HepG2 (cell line): ENCODE results near the gene PALMD. TPM values are rescaled to one million over a fixed set of nuclear protein-coding genes. Genes with fewer than 3 reads are reported as not detected.
A peak's percentile ranks its signal among the peaks of the same experiment; 100 is the strongest.

ENCODE experiments used
- ARNT ChIP-seq: fragments of 450-650 bp; IDR thresholded peaks from 2 replicates; pipeline ENCODE4 v1.6.1; 2017
- BCL6 ChIP-seq: IDR thresholded peaks from 2 replicates; pipeline ENCODE4 v1.6.1; 2016; ENCODE audit warnings: missing genetic modification reagents, missing compliant biosample characterization
- DMAP1 ChIP-seq: IDR thresholded peaks from 2 replicates; pipeline ENCODE4 v1.6.1; 2016
- ELF4 ChIP-seq: sonication (generic); formaldehyde crosslinking; IDR thresholded peaks from 2 replicates; pipeline ENCODE4 v1.5.0; 2020; ENCODE audit warnings: missing genetic modification reagents, mild to moderate bottlenecking, moderate library complexity, borderline replicate concordance
- FOXC1 ChIP-seq: sonication (generic); formaldehyde crosslinking; IDR thresholded peaks from 2 replicates; pipeline ENCODE4 v1.8.0; 2022; ENCODE audit warnings: mild to moderate bottlenecking, missing genetic modification reagents, borderline replicate concordance
- HHEX ChIP-seq: IDR thresholded peaks from 2 replicates; pipeline ENCODE4 v1.6.1; 2016; ENCODE audit warnings: control low read depth
- HMGXB3 ChIP-seq: sonication (generic); formaldehyde crosslinking; IDR thresholded peaks from 2 replicates; pipeline ENCODE4 v1.4.0; 2020; ENCODE audit warnings: missing genetic modification reagents, borderline replicate concordance
- HNRNPLL ChIP-seq: fragments of 200-400 bp; formaldehyde crosslinking; IDR thresholded peaks from 2 replicates; pipeline ENCODE4 v1.6.1; 2017; ENCODE audit warnings: mild to moderate bottlenecking, low read depth, low read length; ENCODE audit not compliant: poor library complexity, severe bottlenecking
- MTF1 ChIP-seq: sonication (generic); formaldehyde crosslinking; IDR thresholded peaks from 2 replicates; pipeline ENCODE4 v1.5.0; 2020; ENCODE audit warnings: missing genetic modification reagents
- NFKBIZ ChIP-seq: IDR thresholded peaks from 2 replicates; pipeline ENCODE4 v1.6.1; 2018; ENCODE audit warnings: missing genetic modification reagents, missing compliant biosample characterization
- SAFB2 ChIP-seq: sonication (generic); formaldehyde crosslinking; IDR thresholded peaks from 2 replicates; pipeline ENCODE4 v1.5.1; 2020; ENCODE audit warnings: missing genetic modification reagents, low read depth, mild to moderate bottlenecking, borderline replicate concordance
- SPEN ChIP-seq: sonication (generic); formaldehyde crosslinking; IDR thresholded peaks from 2 replicates; pipeline ENCODE4 v1.5.1; 2020; ENCODE audit warnings: low read depth, mild to moderate bottlenecking, missing genetic modification reagents
- TBL1XR1 ChIP-seq: fragments of 150-350 bp; IDR thresholded peaks from 2 replicates; pipeline ENCODE4 v1.6.1; 2014; ENCODE audit warnings: borderline replicate concordance, low read length; ENCODE audit not compliant: partially characterized antibody
- ZBTB20 ChIP-seq: sonication (generic); formaldehyde crosslinking; IDR thresholded peaks from 2 replicates; pipeline ENCODE4 v1.8.1; 2023; ENCODE audit warnings: missing genetic modification reagents, low read depth, mild to moderate bottlenecking, borderline replicate concordance
- ZBTB7B ChIP-seq: sonication (generic); formaldehyde crosslinking; IDR thresholded peaks from 2 replicates; pipeline ENCODE4 v1.4.0; 2020; ENCODE audit warnings: missing genetic modification reagents
- ZC3H4 ChIP-seq: sonication (generic); formaldehyde crosslinking; IDR thresholded peaks from 2 replicates; pipeline ENCODE4 v1.4.0; 2020; ENCODE audit warnings: missing genetic modification reagents, borderline replicate concordance
- ZFP36 ChIP-seq: fragments of 150-350 bp; IDR thresholded peaks from 2 replicates; pipeline ENCODE4 v1.6.1; 2018; ENCODE audit warnings: borderline replicate concordance, low read length, low read depth; ENCODE audit not compliant: partially characterized antibody
- ZNF160 ChIP-seq: sonication (generic); formaldehyde crosslinking; IDR thresholded peaks from 2 replicates; pipeline ENCODE4 v1.8.0; 2022; ENCODE audit warnings: mild to moderate bottlenecking, inconsistent platforms, missing genetic modification reagents
- ZNF350 ChIP-seq: sonication (generic); formaldehyde crosslinking; IDR thresholded peaks from 2 replicates; pipeline ENCODE4 v1.4.0; 2020; ENCODE audit warnings: mild to moderate bottlenecking, low read depth, missing genetic modification reagents, borderline replicate concordance
- ZNF414 ChIP-seq: sonication (generic); formaldehyde crosslinking; IDR thresholded peaks from 2 replicates; pipeline ENCODE4 v1.5.0; 2020; ENCODE audit warnings: missing genetic modification reagents
- ZNF468 ChIP-seq: sonication (generic); formaldehyde crosslinking; IDR thresholded peaks from 2 replicates; pipeline ENCODE4 v1.8.0; 2022; ENCODE audit warnings: mild to moderate bottlenecking, moderate library complexity, missing genetic modification reagents
- ZNF552 ChIP-seq: sonication (generic); formaldehyde crosslinking; IDR thresholded peaks from 2 replicates; pipeline ENCODE4 v1.9.0; 2022; ENCODE audit warnings: missing genetic modification reagents, mild to moderate bottlenecking, borderline replicate concordance
- ZNF615 ChIP-seq: sonication (generic); formaldehyde crosslinking; IDR thresholded peaks from 2 replicates; pipeline ENCODE4 v1.5.0; 2020; ENCODE audit warnings: mild to moderate bottlenecking, missing genetic modification reagents, borderline replicate concordance
- ZNF672 ChIP-seq: sonication (generic); formaldehyde crosslinking; IDR thresholded peaks from 2 replicates; pipeline ENCODE4 v1.8.1; 2022; ENCODE audit warnings: missing genetic modification reagents
- polyA plus RNA-seq, 8 experiments: library from polyadenylated mRNA; depleted of rRNA in 3 of 8; stranded (reverse) in 7 of 8; unstranded in 1 of 8; fragments of >200 nt; fragmentation: Illumina TruSeq in 4 of 8; extraction: Trizol in 4 of 8; gene quantifications; 2 replicates each; pipeline versions ENCODE4 v1.2.1 to v1.2.3, GENCODE V29; 2011 to 2016; ENCODE audit warnings: low read depth in 4 of 8, missing spikeins in 1 of 8, mixed read lengths in 1 of 8; ENCODE audit not compliant: insufficient read depth in 1 of 8
- total RNA-seq, 5 experiments: library from RNA; depleted of rRNA; stranded (reverse); fragments of >200 nt; fragmentation: Illumina TruSeq; extraction: Trizol; gene quantifications; 2 replicates each; pipeline ENCODE4 v1.2.3, GENCODE V29; 2016; ENCODE audit warnings: low read depth in 1 of 5
- TF ChIP-seq, protein P1 (sequence below): sonication (generic); formaldehyde crosslinking; IDR thresholded peaks from 2 replicates; pipeline ENCODE4 v1.8.1; 2023; ENCODE audit warnings: mild to moderate bottlenecking, moderate library complexity, missing genetic modification reagents

PALMD gene
- total and polyA plus RNA-seq, 2 of the 13 experiments (the other 11 are each of a cell fraction or from before 2014, with no cell fraction given), result 5.5 to 31.1 TPM

DNA sequence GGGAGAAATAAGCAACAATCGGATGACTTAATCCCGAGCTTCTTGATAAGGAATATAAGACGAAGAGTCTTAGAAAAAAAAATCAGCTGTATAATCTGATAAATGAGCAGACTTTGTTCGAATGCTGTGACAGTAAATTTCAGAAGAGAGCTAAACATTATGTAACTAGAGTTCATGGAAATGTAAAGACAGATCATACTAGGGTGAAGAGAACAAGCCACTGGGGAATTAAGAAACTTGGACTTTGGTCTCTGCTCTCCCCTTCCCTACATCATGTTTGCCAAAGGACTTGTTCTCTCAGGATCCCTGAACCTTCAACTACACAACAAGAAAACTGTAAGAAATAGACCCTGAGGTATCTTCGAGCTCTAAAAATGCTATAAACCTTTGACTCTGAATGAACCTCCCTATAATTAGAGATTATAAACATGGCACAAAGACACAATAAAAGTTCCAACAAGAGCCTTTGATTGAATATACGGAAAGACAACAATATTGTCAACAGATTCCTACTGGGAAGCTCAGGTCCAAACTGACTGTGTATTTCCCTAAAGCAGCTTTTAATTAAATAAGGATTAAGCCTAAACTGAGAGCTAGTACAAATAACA, 93.0 kb downstream of the PALMD start (continued):
- TF ChIP-seq, protein P1, sequence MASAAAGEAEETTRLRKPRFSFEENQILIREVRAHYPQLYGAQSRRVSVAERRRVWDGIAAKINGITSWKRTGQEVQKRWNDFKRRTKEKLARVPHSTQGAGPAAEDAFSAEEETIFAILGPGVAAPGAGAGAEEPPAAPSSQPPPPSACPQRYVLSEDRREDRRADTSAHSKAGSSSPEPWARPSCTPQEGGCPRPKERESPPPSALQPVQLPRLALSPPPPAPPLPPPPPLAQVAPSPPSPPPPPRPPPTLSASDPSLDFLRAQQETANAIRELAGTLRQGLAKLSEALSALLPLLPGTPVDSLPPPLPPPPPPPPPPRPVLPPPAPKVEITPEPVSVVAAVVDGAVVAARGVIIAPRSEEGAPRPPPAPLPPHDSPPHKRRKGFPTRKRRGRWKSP (CRISPR knock-in tag), result no peak
- TF ChIP-seq ZNF350 (CRISPR knock-in tag) (no peak), MTF1 (CRISPR knock-in tag) (no peak), NFKBIZ (CRISPR knock-in tag) (peak; percentile 22; the same call in 1 of the 2 replicates), ZBTB7B (CRISPR knock-in tag) (no peak), ZNF160 (CRISPR knock-in tag) (no peak), ZBTB20 (CRISPR knock-in tag) (peak; percentile 82; the same call in 1 of the 2 replicates), ZNF552 (CRISPR knock-in tag) (no peak), DMAP1 (no peak), BCL6 (peak; percentile 90), ZNF672 (CRISPR knock-in tag) (no peak), HNRNPLL (no peak), TBL1XR1 (peak; percentile 73), SAFB2 (CRISPR knock-in tag) (no peak), ARNT (no peak), ZNF615 (CRISPR knock-in tag) (no peak), SPEN (no peak), ZNF414 (CRISPR knock-in tag) (peak; percentile 76; the same call in 1 of the 2 replicates), ZNF468 (CRISPR knock-in tag) (no peak), ELF4 (CRISPR knock-in tag) (no peak), FOXC1 (CRISPR knock-in tag) (no peak), ZFP36 (no peak), HMGXB3 (CRISPR knock-in tag) (no peak), HHEX (no peak), ZC3H4 (CRISPR knock-in tag) (no peak)
